ENCODE results near the gene EHBP1.

DNA sequence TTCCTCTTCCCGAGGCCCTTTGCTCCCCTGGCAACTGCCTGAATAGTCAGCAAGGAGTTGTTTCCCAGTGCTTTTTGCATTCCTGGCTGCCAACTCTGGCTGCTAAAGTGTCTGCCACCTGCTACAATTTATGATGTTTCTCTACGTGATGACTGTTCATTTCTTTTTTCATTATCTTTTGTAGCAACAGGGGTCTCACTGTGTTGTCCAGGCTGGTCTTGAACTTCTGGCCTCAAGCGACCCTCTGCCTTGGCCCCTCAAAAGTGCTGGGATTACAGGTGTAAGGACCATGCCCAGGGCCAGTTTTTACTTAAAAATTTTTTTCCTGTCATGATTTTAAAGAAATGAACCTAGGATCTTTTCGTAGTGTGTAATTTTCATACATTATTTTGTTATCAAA is 11.3 kb downstream of the EHBP1 start:
- TF ChIP-seq, protein P1, sequence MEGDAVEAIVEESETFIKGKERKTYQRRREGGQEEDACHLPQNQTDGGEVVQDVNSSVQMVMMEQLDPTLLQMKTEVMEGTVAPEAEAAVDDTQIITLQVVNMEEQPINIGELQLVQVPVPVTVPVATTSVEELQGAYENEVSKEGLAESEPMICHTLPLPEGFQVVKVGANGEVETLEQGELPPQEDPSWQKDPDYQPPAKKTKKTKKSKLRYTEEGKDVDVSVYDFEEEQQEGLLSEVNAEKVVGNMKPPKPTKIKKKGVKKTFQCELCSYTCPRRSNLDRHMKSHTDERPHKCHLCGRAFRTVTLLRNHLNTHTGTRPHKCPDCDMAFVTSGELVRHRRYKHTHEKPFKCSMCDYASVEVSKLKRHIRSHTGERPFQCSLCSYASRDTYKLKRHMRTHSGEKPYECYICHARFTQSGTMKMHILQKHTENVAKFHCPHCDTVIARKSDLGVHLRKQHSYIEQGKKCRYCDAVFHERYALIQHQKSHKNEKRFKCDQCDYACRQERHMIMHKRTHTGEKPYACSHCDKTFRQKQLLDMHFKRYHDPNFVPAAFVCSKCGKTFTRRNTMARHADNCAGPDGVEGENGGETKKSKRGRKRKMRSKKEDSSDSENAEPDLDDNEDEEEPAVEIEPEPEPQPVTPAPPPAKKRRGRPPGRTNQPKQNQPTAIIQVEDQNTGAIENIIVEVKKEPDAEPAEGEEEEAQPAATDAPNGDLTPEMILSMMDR (IDR thresholded peaks at IDR 0.05), result no peak
- TF ChIP-seq POLR2A (IDR thresholded peaks at IDR 0.05), result no peak
